Upper lobe of left lung (tissue), 6 donors: ENCODE measurements around the gene KRTAP21-1. TPM values are rescaled to one million over a fixed set of nuclear protein-coding genes. Genes with fewer than 3 reads are reported as not detected.

Experiments
- ATAC-seq, 2 donors: fragments of 200-7000 bp; cut with Tn5 transposase; one replicate each; pipeline ENCODE4 v1.9.1; 2022; ENCODE audit warnings: mild to moderate bottlenecking in 2 of 2, moderate library complexity in 2 of 2; ENCODE audit not compliant: low FRiP score in 2 of 2
- DNase-seq, 2 donors: peaks; one replicate each; pipeline ENCODE4 v3.0.0-alpha.2; 2019 to 2020
- H3K27ac ChIP-seq, 4 donors: fragments of 200-600 bp; sonication (generic); one replicate each; pipeline ENCODE4 v1.5.1; 2016 to 2019
- H3K27me3 ChIP-seq, 4 donors: fragments of 200-600 bp; sonication (generic); one replicate each; pipeline ENCODE4 v1.5.1; 2017 to 2019
- H3K36me3 ChIP-seq, 4 donors: fragments of 200-600 bp; sonication (generic); one replicate each; pipeline ENCODE4 v1.5.1; 2016 to 2019
- H3K4me1 ChIP-seq, 4 donors: fragments of 200-600 bp; sonication (generic); one replicate each; pipeline ENCODE4 v1.5.1; 2018 to 2019
- H3K4me3 ChIP-seq, 4 donors: fragments of 200-600 bp; sonication (generic); one replicate each; pipeline ENCODE4 v1.5.1; 2017 to 2019; ENCODE audit warnings: mild to moderate bottlenecking in 2 of 4, moderate library complexity in 1 of 4
- H3K9me3 ChIP-seq, 4 donors: fragments of 200-600 bp; sonication (generic); one replicate each; pipeline ENCODE4 v1.5.1; 2018 to 2019
- EP300 ChIP-seq, 4 donors: sonication (generic); formaldehyde crosslinking; IDR thresholded peaks; one replicate each; pipeline ENCODE4 v1.5.1; 2017; ENCODE audit warnings: antibody characterized with exemption in 4 of 4, control low read depth in 2 of 4
- POLR2A ChIP-seq, 4 donors: fragments of 450-650 bp; IDR thresholded peaks; one replicate each; pipeline ENCODE4 v1.5.1; 2016 to 2017; ENCODE audit warnings: antibody characterized with exemption in 4 of 4, mild to moderate bottlenecking in 2 of 4
- POLR2AphosphoS5 ChIP-seq, 2 donors: sonication (generic); formaldehyde crosslinking; IDR thresholded peaks; one replicate each; pipeline ENCODE4 v1.5.1; 2017; ENCODE audit warnings: antibody characterized with exemption in 2 of 2
- WGBS, 2 donors: methylation state at CpG; one replicate each; pipeline ENCODE4 v1.1.5; 2017 to 2018; 5-methylcytosine and 5-hydroxymethylcytosine counted together
- small RNA-seq, 4 donors: library from RNA; depleted of rRNA; stranded (forward); fragments of <200 nt; gene quantifications; one replicate each; pipeline ENCODE3, GENCODE V24; 2016
- total RNA-seq, 6 donors: library from RNA; depleted of rRNA in 4 of 6; stranded (reverse); fragments of >200 nt in 4 of 6; gene quantifications; one replicate each; pipeline versions ENCODE4 v1.1.0 to v1.2.1, GENCODE V29; 2016 to 2021
- TF ChIP-seq, protein P1 (sequence below), 6 experiments: fragments of 450-650 bp in 4 of 6; fragments of 200-600 bp in 2 of 6; sonication (generic) in 2 of 6; IDR thresholded peaks; one replicate each; pipeline ENCODE4 v1.5.1; 2016 to 2019; ENCODE audit warnings: antibody characterized with exemption in 6 of 6
- donor health status: DM: no; HTN: no; CAD: no; lungs with moderate emphysema.
- donor health status: DM: no; HTN: yes; CAD: no; lungs with severe emphysema.

Gene KRTAP21-1
- total RNA-seq, 6 donors from 2014 or later = not detected

DNA sequence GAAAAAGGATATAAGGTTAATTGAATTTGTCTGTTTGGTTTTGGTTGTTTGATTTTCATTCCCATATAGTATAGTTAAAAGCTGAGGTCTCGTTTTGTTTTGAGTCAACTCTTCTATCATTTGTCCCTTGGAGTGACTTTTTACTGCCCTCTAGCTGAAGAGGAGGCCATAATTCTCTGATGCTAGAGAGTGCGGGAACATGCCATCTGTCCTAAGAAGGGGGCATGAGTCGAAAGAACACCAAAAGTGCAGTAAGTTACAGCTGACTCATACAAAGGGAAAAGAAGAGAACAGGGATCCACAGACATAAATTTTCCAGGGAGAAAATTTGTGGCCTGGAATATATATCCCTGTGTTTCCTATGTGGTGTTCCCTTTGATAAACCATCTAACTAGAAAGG, 40.8 kb downstream of the KRTAP21-1 start:
- Histone ChIP-seq H3K36me3 (no peaks in the 10 kb centered on the region), H3K4me3 (no peak overlapping the region), H3K4me1 (no peaks in the 10 kb centered on the region), H3K27me3 (no peaks in the 10 kb centered on the region), H3K27ac (no peak overlapping the region), H3K9me3 (peaks cover 0 to 8% (median 0%) of the 10 kb centered on the region in 4 donors)
- DNase-seq (no peak), ATAC-seq (no peak)
- TF ChIP-seq EP300 (IDR thresholded peaks at IDR 0.05) (no peak), POLR2AphosphoS5 (IDR thresholded peaks at IDR 0.05) (no peak), POLR2A (IDR thresholded peaks at IDR 0.05) (no peak)
- TF ChIP-seq, protein P1, sequence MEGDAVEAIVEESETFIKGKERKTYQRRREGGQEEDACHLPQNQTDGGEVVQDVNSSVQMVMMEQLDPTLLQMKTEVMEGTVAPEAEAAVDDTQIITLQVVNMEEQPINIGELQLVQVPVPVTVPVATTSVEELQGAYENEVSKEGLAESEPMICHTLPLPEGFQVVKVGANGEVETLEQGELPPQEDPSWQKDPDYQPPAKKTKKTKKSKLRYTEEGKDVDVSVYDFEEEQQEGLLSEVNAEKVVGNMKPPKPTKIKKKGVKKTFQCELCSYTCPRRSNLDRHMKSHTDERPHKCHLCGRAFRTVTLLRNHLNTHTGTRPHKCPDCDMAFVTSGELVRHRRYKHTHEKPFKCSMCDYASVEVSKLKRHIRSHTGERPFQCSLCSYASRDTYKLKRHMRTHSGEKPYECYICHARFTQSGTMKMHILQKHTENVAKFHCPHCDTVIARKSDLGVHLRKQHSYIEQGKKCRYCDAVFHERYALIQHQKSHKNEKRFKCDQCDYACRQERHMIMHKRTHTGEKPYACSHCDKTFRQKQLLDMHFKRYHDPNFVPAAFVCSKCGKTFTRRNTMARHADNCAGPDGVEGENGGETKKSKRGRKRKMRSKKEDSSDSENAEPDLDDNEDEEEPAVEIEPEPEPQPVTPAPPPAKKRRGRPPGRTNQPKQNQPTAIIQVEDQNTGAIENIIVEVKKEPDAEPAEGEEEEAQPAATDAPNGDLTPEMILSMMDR (IDR thresholded peaks at IDR 0.05) = no peak
- WGBS, 2 donors = 66 to 72% methylated on average over 3 of the region's 3 CpGs

DNA sequence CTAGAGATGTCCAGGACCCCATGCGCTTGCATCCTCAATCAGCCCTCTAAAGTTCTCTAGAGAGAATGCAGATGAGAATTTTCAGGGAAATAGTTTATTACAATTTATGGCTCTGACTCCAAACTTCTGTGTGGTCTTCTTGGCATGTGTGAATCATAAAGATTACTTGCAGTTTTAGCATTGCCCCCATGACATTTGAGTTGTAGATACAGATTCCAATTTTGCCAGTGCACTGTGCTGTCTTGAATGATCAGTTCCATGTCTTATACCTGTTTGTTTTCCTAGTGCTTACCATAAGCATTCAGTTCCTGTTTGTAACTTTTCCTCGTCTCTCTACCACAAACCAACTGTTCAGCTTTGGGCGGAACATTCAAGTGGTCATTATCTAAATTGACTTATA, 41.5 kb downstream of the KRTAP21-1 start:
- H3K27me3 ChIP-seq = no peaks in the 10 kb centered on the region
- DNase-seq (no peak), ATAC-seq (no peak)
- no peaks in the 10 kb centered on the region for H3K4me1 ChIP-seq
- H3K27ac ChIP-seq = no peak overlapping the region
- 81 to 85% methylated on average over 3 of the region's 3 CpGs for WGBS, 2 donors
- no peaks in the 10 kb centered on the region for H3K36me3 ChIP-seq
- TF ChIP-seq, protein P1 (IDR thresholded peaks at IDR 0.05) = no peak
- TF ChIP-seq EP300 (IDR thresholded peaks at IDR 0.05) (no peak), POLR2A (IDR thresholded peaks at IDR 0.05) (no peak), POLR2AphosphoS5 (IDR thresholded peaks at IDR 0.05) (no peak)
- peaks cover 0 to 8% (median 0%) of the 10 kb centered on the region in 4 donors for H3K9me3 ChIP-seq
- no peak overlapping the region for H3K4me3 ChIP-seq

DNA sequence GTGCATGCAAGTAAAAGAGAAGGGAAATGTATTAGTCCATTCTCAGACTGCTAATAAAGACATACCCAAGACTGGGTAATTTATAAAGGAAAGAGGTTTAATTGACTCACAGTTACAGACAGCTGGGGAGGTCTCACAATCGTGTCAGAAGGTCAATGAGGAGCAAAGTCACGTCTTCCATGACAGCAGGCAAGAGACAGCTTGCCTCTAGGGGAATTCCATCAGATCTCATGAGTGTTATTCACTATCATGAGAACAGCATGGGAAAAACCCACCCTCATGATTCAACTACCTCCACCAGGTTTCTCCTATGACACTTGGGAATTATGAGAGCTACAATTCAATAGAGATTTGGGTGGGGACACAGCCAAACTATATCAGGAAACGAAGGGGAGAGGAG, 44.7 kb downstream of the KRTAP21-1 start:
- TF ChIP-seq POLR2AphosphoS5 (IDR thresholded peaks at IDR 0.05) (no peak), EP300 (IDR thresholded peaks at IDR 0.05) (no peak), POLR2A (IDR thresholded peaks at IDR 0.05) (no peak)
- TF ChIP-seq, protein P1 (IDR thresholded peaks at IDR 0.05) = no peak
- no peak for ATAC-seq
- Histone ChIP-seq H3K9me3 (peaks cover 0 to 8% (median 0%) of the 10 kb centered on the region in 4 donors), H3K27me3 (no peaks in the 10 kb centered on the region), H3K4me3 (no peak overlapping the region), H3K4me1 (no peaks in the 10 kb centered on the region), H3K27ac (no peak overlapping the region), H3K36me3 (no peaks in the 10 kb centered on the region)
- DNase-seq = no peak
- WGBS, 2 donors = 26 to 42% methylated on average over 3 of the region's 3 CpGs

DNA sequence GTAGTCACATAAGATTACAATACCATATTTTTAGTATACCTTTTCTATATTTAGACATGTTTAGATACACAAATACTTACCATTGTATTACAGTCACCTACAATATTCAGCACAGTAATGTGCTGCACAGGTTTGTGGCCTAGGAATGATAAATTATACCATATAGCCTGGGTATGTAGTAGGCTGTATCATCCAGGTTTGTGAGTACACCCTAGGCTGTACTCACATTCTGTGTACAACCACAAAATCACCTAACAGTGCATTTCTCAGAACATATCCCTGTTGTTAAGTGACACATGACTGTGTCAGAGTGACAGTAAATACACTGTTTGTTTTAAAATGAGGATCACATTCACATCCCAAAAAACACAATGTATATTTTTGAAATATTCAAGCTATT, 47.8 kb downstream of the KRTAP21-1 start:
- H3K4me1 ChIP-seq = no peaks in the 10 kb centered on the region
- no peak overlapping the region for H3K27ac ChIP-seq
- H3K9me3 ChIP-seq = peaks cover 0 to 8% (median 0%) of the 10 kb centered on the region in 4 donors
- no peaks in the 10 kb centered on the region for H3K27me3 ChIP-seq
- no peaks in the 10 kb centered on the region for H3K36me3 ChIP-seq
- ATAC-seq (no peak), DNase-seq (no peak)
- no peak overlapping the region for H3K4me3 ChIP-seq
- TF ChIP-seq POLR2AphosphoS5 (IDR thresholded peaks at IDR 0.05) (no peak), EP300 (IDR thresholded peaks at IDR 0.05) (no peak), POLR2A (IDR thresholded peaks at IDR 0.05) (no peak)
- TF ChIP-seq, protein P1 (IDR thresholded peaks at IDR 0.05) = no peak

Small RNAs within 50 kb of the gene (small RNA-seq; reads per million reads assigned to genes)
- 0 reads per million in 4 donors for gene AP000244.1
- gene KRTAP21-3 = 0 reads per million in 4 donors
- 0 reads per million in 4 donors for gene KRTAP8-2P

Other genes starting within 250 kb of the KRTAP21-1 start
- not detected for gene KRTAP19-6, start 213.6 kb downstream of the KRTAP21-1 start, total RNA-seq
- gene KRTAP19-7, start 194.1 kb downstream of the KRTAP21-1 start, total RNA-seq = not detected
- not detected for gene KRTAP22-2, start 165.0 kb downstream of the KRTAP21-1 start, total RNA-seq
- gene KRTAP6-3, start 163.0 kb downstream of the KRTAP21-1 start, total RNA-seq = not detected
- not detected for gene KRTAP6-2, start 156.5 kb downstream of the KRTAP21-1 start, total RNA-seq
- not detected for gene KRTAP22-1, start 154.3 kb downstream of the KRTAP21-1 start, total RNA-seq
- not detected for gene KRTAP6-1, start 141.5 kb downstream of the KRTAP21-1 start, total RNA-seq
- gene KRTAP20-1, start 139.0 kb downstream of the KRTAP21-1 start, total RNA-seq = not detected
- gene KRTAP20-4, start 134.8 kb downstream of the KRTAP21-1 start, total RNA-seq = not detected
- not detected for gene KRTAP20-2, start 120.2 kb downstream of the KRTAP21-1 start, total RNA-seq
- gene KRTAP20-3, start 112.6 kb downstream of the KRTAP21-1 start, total RNA-seq = not detected
- not detected for gene KRTAP21-3, start 36.7 kb downstream of the KRTAP21-1 start, total RNA-seq
- gene KRTAP21-2, start 8.2 kb downstream of the KRTAP21-1 start, total RNA-seq = not detected
- not detected for gene KRTAP8-1, start 57.8 kb upstream of the KRTAP21-1 start, total RNA-seq
- not detected for gene KRTAP7-1, start 74.3 kb upstream of the KRTAP21-1 start, total RNA-seq
- under 1 TPM in 1 of 6 donors, not detected in 5; 0.46 TPM for gene KRTAP11-1, start 126.2 kb upstream of the KRTAP21-1 start, total RNA-seq